ENCODE data around the gene HLF. TPM values are rescaled to one million over a fixed set of nuclear protein-coding genes. Genes with fewer than 3 reads are reported as not detected.

Gene HLF
- total RNA-seq, 1 donor from 2014 or later: 0.26 TPM

DNA sequence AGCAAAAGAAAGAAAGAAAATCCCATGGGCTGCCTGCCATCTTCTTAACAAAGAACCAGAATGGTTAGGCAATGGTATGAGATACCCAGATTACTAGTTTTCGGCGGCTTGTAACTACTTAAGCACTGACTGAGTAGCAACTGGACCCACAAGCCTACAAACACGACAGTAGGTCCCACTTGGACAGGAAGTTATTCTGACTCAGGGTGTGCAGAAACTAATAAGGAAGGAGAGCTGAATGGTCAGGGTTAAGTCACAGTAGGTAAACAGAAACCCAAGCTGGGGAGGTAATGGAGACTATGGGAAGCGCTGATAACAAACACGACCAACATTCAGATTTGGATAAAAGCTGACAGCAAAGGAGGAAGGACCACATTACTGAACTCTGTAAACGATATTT, 10.4 kb upstream of the HLF start:
- TF ChIP-seq, protein P1, sequence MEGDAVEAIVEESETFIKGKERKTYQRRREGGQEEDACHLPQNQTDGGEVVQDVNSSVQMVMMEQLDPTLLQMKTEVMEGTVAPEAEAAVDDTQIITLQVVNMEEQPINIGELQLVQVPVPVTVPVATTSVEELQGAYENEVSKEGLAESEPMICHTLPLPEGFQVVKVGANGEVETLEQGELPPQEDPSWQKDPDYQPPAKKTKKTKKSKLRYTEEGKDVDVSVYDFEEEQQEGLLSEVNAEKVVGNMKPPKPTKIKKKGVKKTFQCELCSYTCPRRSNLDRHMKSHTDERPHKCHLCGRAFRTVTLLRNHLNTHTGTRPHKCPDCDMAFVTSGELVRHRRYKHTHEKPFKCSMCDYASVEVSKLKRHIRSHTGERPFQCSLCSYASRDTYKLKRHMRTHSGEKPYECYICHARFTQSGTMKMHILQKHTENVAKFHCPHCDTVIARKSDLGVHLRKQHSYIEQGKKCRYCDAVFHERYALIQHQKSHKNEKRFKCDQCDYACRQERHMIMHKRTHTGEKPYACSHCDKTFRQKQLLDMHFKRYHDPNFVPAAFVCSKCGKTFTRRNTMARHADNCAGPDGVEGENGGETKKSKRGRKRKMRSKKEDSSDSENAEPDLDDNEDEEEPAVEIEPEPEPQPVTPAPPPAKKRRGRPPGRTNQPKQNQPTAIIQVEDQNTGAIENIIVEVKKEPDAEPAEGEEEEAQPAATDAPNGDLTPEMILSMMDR (IDR thresholded peaks at IDR 0.05; ENCODE audit: insufficient read depth, low read length, severe bottlenecking): no peak
- peak; percentile 79 for DNase-seq (ENCODE audit: low read depth)
- no peaks in the 10 kb centered on the region for H3K27me3 ChIP-seq (ENCODE audit: control insufficient read depth, insufficient read depth, low read length)
- no peak overlapping the region for H3K4me3 ChIP-seq (ENCODE audit: low read depth, low read length)
- no peak for FAIRE-seq
- no peaks in the 10 kb centered on the region for H3K36me3 ChIP-seq (ENCODE audit: control insufficient read depth, insufficient read depth, low read length)

DNA sequence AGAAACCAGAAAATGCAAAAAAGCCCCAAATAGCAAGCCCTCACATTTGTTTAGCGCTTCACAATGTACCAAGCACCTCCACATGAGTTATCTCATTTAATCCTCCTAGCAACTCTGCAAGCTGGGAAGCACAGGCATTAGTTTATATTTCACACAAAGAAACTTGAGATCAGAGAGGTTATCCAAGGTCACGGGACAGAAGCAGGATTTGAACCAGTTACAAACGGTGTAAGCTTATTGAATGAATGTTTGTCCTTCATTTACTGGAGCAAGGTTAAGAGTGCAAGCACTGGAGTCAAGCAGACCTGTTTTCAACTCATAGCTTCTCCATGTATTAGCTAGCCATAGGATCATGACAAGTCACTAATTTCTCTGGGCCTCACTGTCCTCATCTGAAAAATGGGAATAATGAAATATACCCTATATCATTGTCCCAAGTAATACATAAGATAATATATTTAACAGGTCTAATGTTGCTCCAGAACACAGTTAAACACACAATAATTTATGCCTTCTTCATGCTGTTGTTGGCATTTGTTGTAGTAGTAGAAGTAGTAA, 6.1 kb upstream of the HLF start:
- TF ChIP-seq, protein P1 (IDR thresholded peaks at IDR 0.05; ENCODE audit: insufficient read depth, low read length, severe bottlenecking): no peak
- Histone ChIP-seq H3K36me3 (ENCODE audit: control insufficient read depth, insufficient read depth, low read length) (no peaks in the 10 kb centered on the region), H3K4me3 (ENCODE audit: low read depth, low read length) (no peak overlapping the region), H3K27me3 (ENCODE audit: control insufficient read depth, insufficient read depth, low read length) (peaks cover 2% of the 10 kb centered on the region)
- DNase-seq (ENCODE audit: low read depth) (no peak), FAIRE-seq (no peak)

DNA sequence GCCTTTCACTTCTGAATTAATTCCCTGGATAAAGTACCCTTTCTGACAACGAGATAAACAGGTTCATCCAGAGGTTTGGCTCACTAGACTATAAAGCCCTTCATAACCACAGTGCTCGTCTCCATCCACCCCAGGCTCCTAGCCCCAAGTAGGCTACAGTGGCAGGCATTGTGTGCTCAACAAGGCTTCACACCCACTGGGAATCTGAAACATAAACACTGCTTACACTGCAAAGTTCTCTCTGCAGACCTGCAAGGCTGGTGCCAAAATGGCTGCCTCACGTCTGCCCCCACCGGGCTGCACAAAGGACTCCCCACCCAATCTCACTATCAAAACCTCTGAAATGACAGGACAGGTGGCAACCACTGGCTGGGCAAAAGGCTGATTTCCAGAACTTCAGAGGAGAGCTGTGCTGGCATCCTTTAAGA, 5.1 kb upstream of the HLF start:
- FAIRE-seq: no peak
- H3K4me3 ChIP-seq (ENCODE audit: low read depth, low read length): no peak overlapping the region
- TF ChIP-seq, protein P1 (IDR thresholded peaks at IDR 0.05; ENCODE audit: insufficient read depth, low read length, severe bottlenecking): no peak
- no peak for DNase-seq (ENCODE audit: low read depth)
- H3K36me3 ChIP-seq (ENCODE audit: control insufficient read depth, insufficient read depth, low read length): no peaks in the 10 kb centered on the region
- peaks cover 4% of the 10 kb centered on the region for H3K27me3 ChIP-seq (ENCODE audit: control insufficient read depth, insufficient read depth, low read length)

DNA sequence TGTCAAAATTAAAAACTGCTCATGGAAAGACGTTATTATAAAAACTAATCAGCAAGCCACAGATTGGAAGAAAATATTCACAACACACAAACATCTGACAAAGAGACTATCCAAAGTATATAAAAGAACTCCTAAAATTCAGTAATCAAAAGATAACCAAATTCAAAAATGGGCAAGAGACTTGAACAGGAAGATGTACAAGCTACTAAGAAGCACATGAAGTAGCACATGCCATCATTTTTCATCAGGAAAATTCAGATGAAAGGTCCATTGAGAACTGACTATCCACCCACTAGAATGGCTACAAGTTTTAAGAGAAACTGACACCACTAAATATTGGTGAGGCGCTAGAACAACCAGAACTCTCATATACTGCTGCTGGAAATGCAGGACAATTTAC, 3.4 kb upstream of the HLF start:
- H3K4me3 ChIP-seq (ENCODE audit: low read depth, low read length): no peak overlapping the region
- peaks cover 9% of the 10 kb centered on the region for H3K27me3 ChIP-seq (ENCODE audit: control insufficient read depth, insufficient read depth, low read length)
- no peak for FAIRE-seq
- TF ChIP-seq, protein P1 (IDR thresholded peaks at IDR 0.05; ENCODE audit: insufficient read depth, low read length, severe bottlenecking): no peak
- no peak for DNase-seq (ENCODE audit: low read depth)
- H3K36me3 ChIP-seq (ENCODE audit: control insufficient read depth, insufficient read depth, low read length): no peaks in the 10 kb centered on the region

DNA sequence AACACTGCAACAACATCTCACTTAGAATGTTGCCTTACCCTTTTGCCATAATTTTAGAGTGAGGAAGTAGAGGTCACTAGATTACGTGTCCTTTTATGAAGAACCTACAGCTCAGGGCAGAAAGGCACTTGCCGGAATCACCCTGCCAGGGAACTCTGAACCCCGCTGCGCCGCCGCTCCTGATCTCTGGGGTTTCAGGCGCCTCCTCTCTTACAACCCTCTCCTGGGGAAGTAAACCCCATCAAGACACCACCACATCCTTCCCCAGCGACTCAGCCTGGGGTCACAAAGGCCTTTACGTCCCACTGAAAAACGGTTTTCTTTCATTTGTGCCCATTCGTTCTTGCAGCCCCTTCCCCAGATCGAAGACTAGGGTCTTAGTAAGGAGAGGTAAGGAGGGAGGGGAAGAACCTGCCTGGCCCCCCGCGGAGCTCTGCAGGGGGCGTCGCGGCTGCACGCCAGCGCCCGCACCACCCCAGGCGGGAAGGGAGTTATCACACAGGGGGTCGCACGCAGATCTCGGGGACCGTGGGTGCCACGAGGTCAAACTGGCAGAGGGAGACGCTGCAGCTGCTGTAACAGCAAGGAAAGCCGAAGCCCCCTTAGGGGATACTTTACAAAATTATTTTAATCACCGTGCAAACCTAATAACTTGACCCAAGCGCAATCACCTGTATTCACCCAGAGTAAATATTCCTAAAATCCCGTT, 1.0 kb upstream of the HLF start:
- Histone ChIP-seq H3K36me3 (ENCODE audit: control insufficient read depth, insufficient read depth, low read length) (no peaks in the 10 kb centered on the region), H3K27me3 (ENCODE audit: control insufficient read depth, insufficient read depth, low read length) (peaks cover 9% of the 10 kb centered on the region), H3K4me3 (ENCODE audit: low read depth, low read length) (no peak overlapping the region)
- DNase-seq (ENCODE audit: low read depth): no peak
- no peak for FAIRE-seq
- TF ChIP-seq, protein P1 (IDR thresholded peaks at IDR 0.05; ENCODE audit: insufficient read depth, low read length, severe bottlenecking): no peak

DNA sequence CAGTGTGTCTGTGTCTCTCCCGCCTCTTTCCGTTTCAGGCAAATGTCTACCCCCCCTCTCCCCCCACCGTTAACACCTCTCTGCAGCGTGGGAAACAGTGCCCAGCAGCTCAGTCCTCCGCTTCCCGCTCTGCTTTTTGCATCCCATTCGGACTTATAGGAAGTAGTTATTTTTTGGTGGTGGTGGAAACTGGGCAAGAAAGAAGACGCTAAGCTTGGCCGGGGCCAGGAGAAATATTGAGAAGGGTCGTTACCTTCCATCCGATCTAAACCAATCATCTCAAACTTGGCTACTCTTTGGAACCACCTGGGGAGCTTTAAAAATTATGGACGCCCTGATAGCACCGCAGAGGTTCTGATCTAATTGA, 499 bp upstream of the HLF start:
- FAIRE-seq: no peak
- DNase-seq (ENCODE audit: low read depth): no peak
- H3K27me3 ChIP-seq (ENCODE audit: control insufficient read depth, insufficient read depth, low read length): peaks cover 9% of the 10 kb centered on the region
- no peaks in the 10 kb centered on the region for H3K36me3 ChIP-seq (ENCODE audit: control insufficient read depth, insufficient read depth, low read length)
- no peak overlapping the region for H3K4me3 ChIP-seq (ENCODE audit: low read depth, low read length)
- TF ChIP-seq, protein P1 (IDR thresholded peaks at IDR 0.05; ENCODE audit: insufficient read depth, low read length, severe bottlenecking): no peak
